Activated T-helper 1 cell treated with anti-CD3 and anti-CD28 coated beads, Interleukin-12 subunit alpha, Interleukin-12 subunit beta, Interleukin-2, Interleukin-4 antibody, amounts not matched to agents 30 ng/mL and 10 ng/mL and 1 ng/mL, durations not matched to agents 14 hours and 24 hours and 36 hours (primary cell): ENCODE results near the gene KLRC3. TPM values are rescaled to one million over a fixed set of nuclear protein-coding genes. Genes with fewer than 3 reads are reported as not detected.

Experiments used
- DNase-seq: peaks from one replicate; pipeline ENCODE4 v3.0.0; 2021; ENCODE audit warnings: low spot score
- H3K27ac Mint-ChIP-seq: one replicate; pipeline ENCODE4 v1.8.0; 2021; ENCODE audit warnings: mild to moderate bottlenecking, mixed read lengths
- H3K27me3 Mint-ChIP-seq: one replicate; pipeline ENCODE4 v1.8.0; 2022; ENCODE audit warnings: mild to moderate bottlenecking, moderate library complexity, mixed read lengths; ENCODE audit not compliant: insufficient read depth
- H3K36me3 Mint-ChIP-seq: one replicate; pipeline ENCODE4 v1.8.0; 2021; ENCODE audit warnings: low read depth, mixed read lengths
- H3K4me1 Mint-ChIP-seq: one replicate; pipeline ENCODE4 v1.8.0; 2021; ENCODE audit warnings: low read depth, mixed read lengths
- H3K4me3 Mint-ChIP-seq: one replicate; pipeline ENCODE4 v1.8.0; 2021; ENCODE audit warnings: mild to moderate bottlenecking, moderate library complexity, mixed read lengths
- H3K9me3 Mint-ChIP-seq: one replicate; pipeline ENCODE4 v1.8.0; 2021; ENCODE audit warnings: mixed read lengths
- intact Hi-C: fragments of 100-400 bp; cut with micrococcal nuclease; formaldehyde crosslinking; loops from one replicate; pipeline ENCODE4 v1.15.1; 2024
- total RNA-seq: library from RNA; stranded (reverse); gene quantifications from 2 replicates; pipeline ENCODE4 v1.2.3, GENCODE V29; 2022

Gene KLRC3
- total RNA-seq, 1 donor from 2014 or later = not detected

DNA sequence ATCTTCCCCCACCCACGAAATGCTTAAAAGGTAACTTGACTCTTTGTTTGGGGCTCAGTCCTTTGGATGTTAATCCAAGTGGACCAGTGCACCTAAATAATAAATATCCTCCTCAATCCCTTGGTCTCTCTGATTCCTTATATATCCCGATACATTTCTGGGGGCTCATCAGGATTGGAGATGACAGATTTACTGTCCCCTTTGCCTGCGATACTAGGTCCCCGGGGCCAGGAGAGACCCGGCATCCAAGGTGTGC lies 56.8 kb downstream of the KLRC3 start:
- Mint-ChIP-seq H3K36me3 (no peaks in the 10 kb centered on the region), H3K9me3 (peaks cover 6% of the 10 kb centered on the region), H3K27ac (no peak overlapping the region)

GRCh38 chr12:10362828-10363657 lies 57.4 kb downstream of the KLRC3 start:
- H3K9me3 Mint-ChIP-seq = peaks cover 2% of the 10 kb centered on the region
- H3K4me3 Mint-ChIP-seq = no peak overlapping the region
- peaks cover 42% of the 10 kb centered on the region for H3K27me3 Mint-ChIP-seq
- H3K4me1 Mint-ChIP-seq = no peaks in the 10 kb centered on the region
- no peaks in the 10 kb centered on the region for H3K36me3 Mint-ChIP-seq
- no peak overlapping the region for H3K27ac Mint-ChIP-seq
- intact Hi-C loops = loop anchor here (5.0 kb wide), 1 partner anchor 1336 kb away; no protein-coding TSS in a partner anchor
- no peak for DNase-seq

More for the DNA sequence above, 56.8 kb downstream of the KLRC3 start:
- no peak for DNase-seq
- Mint-ChIP-seq H3K27me3 (peaks cover 44% of the 10 kb centered on the region), H3K4me1 (no peaks in the 10 kb centered on the region), H3K4me3 (no peak overlapping the region)
- intact Hi-C loops = loop anchor here (5.0 kb wide), 1 partner anchor 1336 kb away; no protein-coding TSS in a partner anchor

GRCh38 chr12:10362325-10362724 lies 58.1 kb downstream of the KLRC3 start:
- intact Hi-C loops = loop anchor here (5.0 kb wide), 1 partner anchor 1335 kb away; no protein-coding TSS in a partner anchor
- no peak overlapping the region for H3K4me3 Mint-ChIP-seq
- DNase-seq = no peak
- no peak overlapping the region for H3K27ac Mint-ChIP-seq
- H3K36me3 Mint-ChIP-seq = no peaks in the 10 kb centered on the region
- no peaks in the 10 kb centered on the region for H3K9me3 Mint-ChIP-seq
- no peaks in the 10 kb centered on the region for H3K4me1 Mint-ChIP-seq
- H3K27me3 Mint-ChIP-seq = peaks cover 39% of the 10 kb centered on the region

Other genes with a start within 250 kb of the KLRC3 start
- gene OLR1, start 248.5 kb downstream of the KLRC3 start, total RNA-seq = not detected in 2 replicates
- gene TMEM52B, start 241.6 kb downstream of the KLRC3 start, total RNA-seq = not detected in 2 replicates
- gene GABARAPL1, start 207.7 kb downstream of the KLRC3 start, total RNA-seq = 5.0 and 6.6 TPM in 2 replicates
- gene KLRD1, start 112.7 kb downstream of the KLRC3 start, total RNA-seq = 2.5 and 2.7 TPM in 2 replicates
- not detected in 2 replicates for gene KLRK1, start 30.6 kb downstream of the KLRC3 start, total RNA-seq
- not detected in 2 replicates for gene KLRC4, start 10.8 kb downstream of the KLRC3 start, total RNA-seq
- not detected in 2 replicates for gene KLRC2, start 15.4 kb upstream of the KLRC3 start, total RNA-seq
- 0.12 and 0.18 TPM in 2 replicates for gene KLRC1, start 32.8 kb upstream of the KLRC3 start, total RNA-seq
- 0.20 and 0.39 TPM in 2 replicates for gene EIF2S3B, start 85.3 kb upstream of the KLRC3 start, total RNA-seq
- gene MAGOHB, start 193.0 kb upstream of the KLRC3 start, total RNA-seq = 79.4 and 85.1 TPM in 2 replicates